ENCODE measurements around the gene GALNT2.

Gene GALNT2

GRCh38 chr1:230105245-230105753, 38.3 kb downstream of the GALNT2 start:
- no peak for TF ChIP-seq CTCF (IDR thresholded peaks at IDR 0.05)
- no peak for TF ChIP-seq ZFX (IDR thresholded peaks at IDR 0.05; ENCODE audit: borderline replicate concordance)
- no peak overlapping the region for H3K27ac ChIP-seq

GRCh38 chr1:230105754-230106625, 39.0 kb downstream of the GALNT2 start:
- TF ChIP-seq CTCF (IDR thresholded peaks at IDR 0.05) (no peak), ZFX (IDR thresholded peaks at IDR 0.05; ENCODE audit: borderline replicate concordance) (no peak)
- no peak overlapping the region for H3K27ac ChIP-seq

DNA sequence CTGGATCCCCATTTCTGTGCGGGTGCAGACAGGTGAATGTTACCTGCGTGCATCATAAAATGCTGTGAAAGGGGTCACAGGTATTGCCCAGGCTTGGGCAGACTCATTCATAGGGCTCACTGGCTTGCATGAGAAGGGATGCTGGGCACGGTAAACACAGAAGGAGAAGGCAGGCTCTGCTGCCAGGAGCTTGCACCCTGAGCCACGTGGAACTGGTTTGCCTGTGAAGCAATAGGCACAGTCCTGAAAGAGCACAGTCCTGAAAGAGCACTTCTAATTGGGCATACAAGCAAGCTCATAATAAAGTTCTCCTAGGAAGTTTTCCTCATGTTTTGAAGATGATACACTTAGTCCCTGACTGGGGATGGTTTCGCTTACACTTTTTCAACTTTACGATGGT, 40.9 kb downstream of the GALNT2 start:
- no peak overlapping the region for H3K27ac ChIP-seq
- TF ChIP-seq ZFX (IDR thresholded peaks at IDR 0.05; ENCODE audit: borderline replicate concordance) (no peak), CTCF (IDR thresholded peaks at IDR 0.05) (no peak)

GRCh38 chr1:230108580-230108979, 41.5 kb downstream of the GALNT2 start:
- TF ChIP-seq CTCF (IDR thresholded peaks at IDR 0.05) (no peak), ZFX (IDR thresholded peaks at IDR 0.05; ENCODE audit: borderline replicate concordance) (no peak)
- no peak overlapping the region for H3K27ac ChIP-seq

DNA sequence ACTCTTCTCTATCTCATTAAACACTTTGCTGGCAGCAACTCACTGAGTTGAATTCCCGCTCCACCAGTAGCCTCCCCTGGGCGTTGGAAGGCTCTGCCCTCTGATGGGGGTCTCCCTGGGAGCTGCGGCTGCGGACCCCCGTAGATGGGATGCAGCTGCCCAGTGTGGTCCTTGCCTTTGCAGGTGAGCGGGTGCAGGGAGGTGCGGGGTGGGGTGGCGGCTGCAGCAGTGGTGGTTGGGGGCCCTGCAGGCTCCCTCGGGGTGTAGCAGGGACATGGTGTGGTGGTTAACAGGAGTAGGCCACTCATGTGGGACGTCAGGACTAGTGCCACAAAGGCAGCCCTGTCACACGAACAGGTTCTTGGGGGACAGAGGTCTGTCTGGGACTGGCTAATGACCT, 42.0 kb downstream of the GALNT2 start:
- TF ChIP-seq ZFX (IDR thresholded peaks at IDR 0.05; ENCODE audit: borderline replicate concordance) (no peak), CTCF (IDR thresholded peaks at IDR 0.05) (no peak)
- H3K27ac ChIP-seq, result no peak overlapping the region

GRCh38 chr1:230109895-230110667, 43.0 kb downstream of the GALNT2 start:
- no peak overlapping the region for H3K27ac ChIP-seq

More at GRCh38 chr1:230109895-230110667, 43.0 kb downstream of the GALNT2 start:
- TF ChIP-seq CTCF (IDR thresholded peaks at IDR 0.05) (no peak), ZFX (IDR thresholded peaks at IDR 0.05; ENCODE audit: borderline replicate concordance) (no peak)
